Measurements from ENCODE around the gene RIN3.
"Not testable (repeated sequence)": the region's sequence is repeated elsewhere in the genome, so short reads cannot be mapped to it uniquely, and the experiment has no call there.

Gene RIN3

DNA sequence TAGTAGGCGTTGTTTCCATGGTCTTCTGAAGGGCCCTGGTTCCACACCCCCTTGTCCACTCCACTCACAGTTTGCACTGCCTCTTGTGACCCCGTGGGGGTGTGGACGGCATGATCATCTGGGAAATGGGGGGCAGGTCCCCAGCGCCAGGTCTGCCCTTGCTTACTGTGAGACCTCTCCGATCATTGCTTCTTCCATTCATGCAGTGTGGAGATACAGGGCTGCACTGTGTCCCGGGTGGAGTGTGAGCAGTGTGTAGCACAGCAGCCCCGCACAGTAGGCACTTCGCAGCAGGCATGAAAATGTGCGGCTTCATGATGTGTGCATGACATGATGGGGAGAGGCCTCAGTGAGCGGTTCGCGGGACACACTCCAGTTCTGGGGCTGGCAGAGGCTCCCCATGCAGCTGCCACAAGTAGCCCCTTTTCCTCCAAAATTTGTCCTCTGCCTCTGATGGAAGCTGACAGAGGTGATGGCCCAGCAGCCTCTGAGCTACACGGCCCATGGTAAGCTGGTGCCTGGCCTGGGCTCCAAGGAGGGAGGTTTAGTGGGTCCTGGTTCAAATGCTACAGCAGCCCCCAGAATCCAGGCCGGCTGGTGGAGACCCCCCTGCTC lies 15.0 kb downstream of the RIN3 start:
- DNase-seq (ENCODE audit: low spot score): no peak

- DNase-seq (ENCODE audit: low spot score): no peak
These were observed 16.3 kb downstream of the RIN3 start for GRCh38 chr14:92529903-92530302.

- DNase-seq (ENCODE audit: low spot score): peak; percentile 42
These were observed 17.7 kb downstream of the RIN3 start for GRCh38 chr14:92531106-92531873.

DNA sequence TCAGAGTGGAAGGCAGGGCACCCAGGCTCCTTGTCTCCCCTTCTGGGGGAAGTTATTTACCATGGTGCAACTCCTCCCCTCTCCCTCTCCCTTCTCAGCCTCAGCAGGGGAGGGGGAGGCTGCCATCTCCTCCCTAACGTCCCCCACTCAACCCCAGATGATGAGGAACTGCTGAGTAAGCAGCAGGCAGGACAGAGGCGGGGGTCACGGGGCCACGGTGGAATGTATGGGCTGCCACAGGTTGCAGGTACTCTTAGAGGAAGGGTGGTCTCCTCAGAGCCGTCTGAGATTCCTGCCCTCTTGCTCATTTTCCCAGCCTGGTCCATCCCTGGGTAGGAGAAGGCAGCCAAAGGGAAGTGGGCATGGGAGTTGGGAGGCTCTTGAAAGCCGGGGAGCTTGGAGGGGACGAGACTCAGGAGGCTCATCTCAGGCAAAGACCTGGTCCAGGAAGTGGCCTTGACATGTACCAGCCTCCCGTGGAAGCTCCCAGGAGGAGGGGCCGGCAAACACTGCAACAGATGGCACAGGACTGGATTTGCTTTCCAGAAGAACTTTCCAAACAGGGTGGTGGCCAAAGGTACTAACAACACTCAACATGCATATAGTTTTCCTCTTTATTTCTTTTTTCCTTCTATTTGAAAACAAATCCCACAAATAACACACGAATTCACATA lies 19.0 kb downstream of the RIN3 start:
- no peak for DNase-seq (ENCODE audit: low spot score)

DNA sequence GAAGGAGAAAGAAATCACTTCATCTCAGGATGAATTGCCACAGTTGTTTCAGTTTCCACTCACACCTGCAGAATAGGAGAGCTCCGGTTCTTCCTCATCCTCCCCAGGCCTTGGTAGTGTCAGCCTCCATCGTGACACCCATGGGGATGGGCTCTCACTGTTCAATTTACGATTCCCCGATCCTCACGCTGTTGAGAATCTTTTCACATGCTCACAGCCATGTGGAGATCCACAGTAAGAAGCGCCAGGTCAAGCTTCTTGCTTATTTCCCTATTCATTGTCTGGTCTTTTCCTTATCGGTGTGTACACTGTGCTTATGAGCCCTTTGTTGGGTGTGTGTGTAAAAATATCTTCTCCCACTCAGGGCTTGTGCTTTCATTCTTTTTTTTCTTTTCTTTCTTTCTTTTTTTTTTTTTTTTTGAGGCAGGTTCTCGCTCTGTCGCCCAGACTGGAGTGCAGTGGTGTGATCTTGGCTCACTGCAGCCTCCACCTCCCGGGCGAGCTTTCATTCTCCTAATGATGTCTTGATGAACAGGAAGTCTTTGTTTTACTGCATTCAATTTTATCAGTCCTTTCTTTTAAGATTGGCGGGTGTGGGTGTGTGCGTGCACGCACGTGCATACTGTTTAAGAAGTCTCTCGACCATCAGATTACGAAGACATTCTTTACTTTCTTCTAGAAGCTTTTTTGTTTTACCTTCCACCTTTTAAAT lies 21.5 kb downstream of the RIN3 start:
- no peak for DNase-seq (ENCODE audit: low spot score)

DNA sequence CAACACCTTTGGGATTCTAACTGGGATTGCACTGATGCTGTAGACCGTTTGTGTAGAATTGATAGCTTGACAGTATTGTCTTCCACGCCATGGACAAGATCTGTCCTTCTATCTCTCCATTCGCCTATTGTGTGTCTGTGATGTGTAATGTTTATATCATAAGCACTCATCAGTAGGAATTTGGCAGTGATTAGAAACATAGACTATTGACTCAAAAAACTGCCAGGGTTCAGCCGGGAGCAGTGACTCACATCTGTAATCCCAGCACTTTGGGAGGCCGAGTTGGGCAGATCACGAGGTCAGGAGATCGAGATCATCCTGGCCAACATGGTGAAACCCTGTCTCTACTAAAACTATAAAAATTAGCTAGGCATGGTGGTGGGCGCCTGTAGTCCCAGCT lies 22.6 kb downstream of the RIN3 start:
- DNase-seq (ENCODE audit: low spot score): not testable (repeated sequence)

- no peak for DNase-seq (ENCODE audit: low spot score)
These were observed 24.9 kb downstream of the RIN3 start for GRCh38 chr14:92538412-92538985.

- no peak for DNase-seq (ENCODE audit: low spot score)
These were observed 25.8 kb downstream of the RIN3 start for GRCh38 chr14:92539419-92539818.

DNA sequence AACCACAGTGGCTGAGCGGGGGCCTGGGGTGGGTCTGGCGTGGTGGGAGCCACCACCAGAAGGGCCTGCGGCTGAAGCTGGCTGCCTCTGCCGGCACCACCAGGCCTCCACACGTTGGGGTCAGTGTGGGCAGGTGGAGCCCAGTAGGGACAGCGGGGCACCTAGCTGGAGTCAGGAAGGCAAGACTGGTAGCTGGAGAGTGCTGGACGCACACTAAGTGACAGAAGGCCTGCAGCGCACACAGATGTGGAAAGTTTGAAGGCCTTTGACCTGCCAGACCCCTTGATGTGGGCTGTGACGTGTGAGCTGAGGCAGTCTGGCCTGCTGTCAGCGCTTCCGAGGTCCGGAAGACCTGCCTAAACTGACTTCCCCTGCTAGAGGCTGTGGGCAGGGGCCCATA lies 26.3 kb downstream of the RIN3 start:
- peak; percentile 64 for DNase-seq (ENCODE audit: low spot score)

DNA sequence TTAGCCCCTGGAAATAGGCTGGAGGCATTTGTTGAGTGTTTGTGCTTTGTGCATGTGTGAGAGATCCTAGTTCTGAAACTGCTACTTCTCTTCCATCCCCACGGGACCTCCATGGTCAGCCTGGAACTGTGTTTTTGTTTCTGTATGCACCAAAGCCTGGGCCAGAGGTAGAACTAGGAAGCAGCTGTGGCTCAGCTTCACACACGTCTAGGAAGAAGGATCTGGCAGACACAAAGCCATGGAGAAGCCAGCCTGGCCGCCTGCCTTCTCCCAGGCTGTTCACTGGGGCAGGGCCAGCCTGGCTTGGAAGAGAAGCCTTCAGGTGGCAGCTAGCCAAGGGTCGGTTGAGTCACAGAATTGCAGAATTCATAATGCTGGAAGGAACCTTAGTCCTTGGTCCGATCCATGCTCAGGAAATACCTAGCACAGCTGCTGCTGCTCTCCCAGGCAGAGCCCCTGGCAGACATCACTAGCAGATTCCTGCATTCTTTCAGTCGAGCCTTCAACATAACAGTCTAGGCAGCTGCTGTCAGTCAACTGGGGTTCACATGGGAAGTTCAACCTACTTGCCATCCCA lies 27.0 kb downstream of the RIN3 start:
- DNase-seq (ENCODE audit: low spot score): peak; percentile 99

DNA sequence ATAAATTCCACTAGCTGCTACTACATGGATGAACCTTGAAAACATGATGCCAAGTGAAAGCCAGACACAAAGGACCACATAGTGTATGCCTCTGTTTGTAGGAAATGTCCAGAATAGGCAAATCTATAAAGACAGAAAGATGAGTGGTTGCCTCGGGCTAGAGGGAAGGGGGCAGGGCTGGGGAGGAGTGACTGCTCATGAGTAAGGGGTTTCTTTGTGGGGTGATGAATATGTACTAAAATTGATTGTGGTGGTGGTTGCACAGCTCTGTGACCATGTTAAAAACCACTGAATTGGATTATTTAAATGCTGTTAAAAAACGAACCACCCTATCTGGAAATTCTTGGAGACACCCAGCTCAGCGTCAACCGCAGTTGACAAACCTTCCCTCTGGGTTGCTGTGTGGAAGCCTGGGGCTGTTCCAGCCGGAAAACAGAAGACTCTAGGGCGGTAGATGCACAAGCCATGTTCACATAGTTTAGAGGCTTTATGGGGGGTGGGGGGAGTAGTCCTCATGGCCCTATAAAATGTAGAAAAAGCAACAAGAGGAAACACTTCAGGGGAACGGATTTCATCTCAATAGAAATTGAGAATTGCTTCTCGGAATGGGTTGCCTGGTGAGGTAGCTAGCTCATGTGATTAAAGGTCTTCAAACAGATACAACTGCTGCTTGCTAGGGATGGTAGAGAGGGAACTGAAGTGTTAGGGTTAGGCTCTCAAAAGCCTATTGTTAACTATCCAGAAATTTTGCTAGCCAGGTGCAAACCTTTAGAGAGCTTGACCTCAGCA lies 29.4 kb downstream of the RIN3 start:
- no peak for DNase-seq (ENCODE audit: low spot score)

DNA sequence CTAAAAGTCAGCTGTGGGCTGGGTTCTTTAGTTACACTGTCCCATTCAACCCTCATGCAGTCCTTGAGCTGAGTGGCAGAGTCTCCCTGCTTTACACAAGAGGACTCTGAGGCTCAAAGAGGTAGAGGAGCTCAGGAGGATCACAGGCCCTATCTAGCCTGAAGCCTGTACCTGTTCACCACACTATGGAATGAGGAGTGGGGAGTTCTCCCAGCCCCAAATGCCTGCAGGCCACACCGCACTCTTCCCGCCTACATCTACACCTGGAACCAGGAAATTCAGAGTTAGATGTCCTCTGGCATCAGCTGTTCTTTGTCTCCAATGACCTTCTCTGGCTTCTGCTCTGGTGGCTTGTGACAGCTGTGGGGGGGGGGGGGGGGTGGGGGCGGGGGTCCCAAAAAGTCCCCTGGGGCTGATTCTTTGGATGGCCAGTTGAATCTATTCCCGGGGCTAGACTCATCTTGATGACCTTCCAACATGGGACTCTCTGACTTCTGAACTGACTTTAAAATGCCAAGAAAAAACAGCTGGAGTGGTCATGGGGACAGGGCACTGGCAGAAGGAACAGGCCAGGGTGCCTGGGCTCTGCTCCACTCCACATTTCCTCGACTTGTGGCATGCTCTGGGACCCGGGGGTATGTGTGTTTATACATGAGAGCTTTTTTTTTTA lies 30.6 kb downstream of the RIN3 start:
- DNase-seq (ENCODE audit: low spot score): no peak

DNA sequence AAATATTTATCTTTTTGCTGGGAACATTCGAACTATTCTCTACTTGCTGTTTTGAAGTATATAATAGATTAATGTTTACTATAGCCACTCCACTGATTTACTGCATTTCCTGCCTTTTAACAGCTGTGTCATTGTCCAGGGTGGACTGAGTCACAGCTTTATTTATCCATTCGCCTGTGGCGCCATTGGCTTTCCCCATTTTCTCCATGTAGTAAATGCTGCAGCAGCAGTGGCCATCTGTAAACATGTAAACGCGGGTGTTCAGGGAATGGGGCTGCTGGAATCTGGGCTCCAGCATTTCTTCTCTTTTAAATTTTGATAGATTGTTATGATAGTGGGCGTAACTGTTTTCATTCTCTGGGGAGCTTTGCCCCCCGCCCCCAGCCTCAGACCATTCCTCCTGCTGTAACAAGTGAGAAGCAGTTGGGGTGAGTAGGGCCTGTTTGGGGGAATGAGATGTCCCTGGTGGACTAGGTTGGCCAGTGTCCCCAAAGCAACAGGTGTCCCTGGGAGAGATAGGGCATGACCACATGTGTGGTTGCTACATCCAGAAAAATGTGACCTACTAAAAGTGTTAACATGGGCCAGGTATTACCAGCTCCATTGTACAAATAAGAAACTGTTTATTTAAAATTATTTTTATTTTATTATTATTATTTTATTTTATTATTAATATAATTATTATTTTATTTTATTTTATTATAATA lies 32.9 kb downstream of the RIN3 start:
- DNase-seq (ENCODE audit: low spot score): peak; percentile 75

- DNase-seq (ENCODE audit: low spot score): no peak
These were observed 35.7 kb downstream of the RIN3 start for GRCh38 chr14:92549105-92549858.

DNA sequence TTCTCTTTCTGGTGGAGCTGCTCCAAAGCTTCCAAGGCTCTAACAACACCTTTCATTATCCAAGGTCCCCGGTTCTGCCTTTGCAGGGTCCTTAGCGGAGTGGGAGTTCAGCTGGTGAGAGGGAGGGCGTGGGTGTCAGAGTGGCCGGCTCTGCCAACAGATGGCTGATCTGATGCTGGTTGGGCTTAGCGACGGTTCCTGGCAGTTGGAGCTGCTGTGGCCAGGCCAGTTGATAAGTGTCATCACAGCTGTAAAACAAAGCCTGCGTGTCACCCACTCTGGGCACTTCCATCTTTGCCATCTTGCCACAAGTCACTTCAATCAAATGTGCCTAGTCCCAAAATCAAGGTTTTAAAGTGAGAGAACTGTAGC lies 36.3 kb downstream of the RIN3 start:
- DNase-seq (ENCODE audit: low spot score): no peak

DNA sequence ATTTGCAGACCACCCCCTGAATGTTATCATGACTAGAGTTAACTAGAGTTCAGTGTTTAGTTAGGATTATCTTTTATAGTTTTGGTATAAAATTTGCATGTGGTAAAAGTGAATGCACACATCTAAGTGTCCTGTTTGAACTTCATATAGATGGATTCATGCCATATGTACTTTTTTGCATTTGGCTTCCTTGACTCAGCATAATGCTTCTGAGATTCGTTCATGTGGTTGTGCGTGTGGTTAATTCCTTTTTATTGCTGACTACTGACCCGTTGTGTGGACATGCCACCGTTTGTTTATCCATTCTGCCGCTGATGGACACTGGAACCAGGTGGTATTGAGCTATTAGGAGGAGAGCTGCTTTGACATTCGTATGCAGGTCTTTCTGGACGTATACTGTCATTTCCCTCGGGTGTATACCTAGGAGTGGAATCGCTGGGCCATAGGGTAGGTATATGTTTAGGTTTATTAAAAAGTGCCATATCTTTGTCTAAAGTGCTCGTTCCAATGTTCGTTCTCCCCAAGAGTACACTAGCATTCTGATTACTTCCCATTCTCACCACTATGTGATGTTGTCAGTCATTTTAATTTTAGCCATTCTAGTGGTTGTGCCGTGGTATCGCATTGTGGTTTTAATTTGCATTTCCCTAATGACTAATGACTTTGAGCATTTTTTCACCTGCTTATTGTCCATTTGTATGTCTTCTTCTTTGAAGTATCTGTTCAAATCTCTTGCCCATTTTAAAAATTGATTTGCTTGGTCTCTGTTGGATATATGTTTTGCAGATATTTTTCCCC lies 37.7 kb downstream of the RIN3 start:
- DNase-seq (ENCODE audit: low spot score): no peak

- no peak for DNase-seq (ENCODE audit: low spot score)
These were observed 38.5 kb downstream of the RIN3 start for GRCh38 chr14:92552066-92552465.

DNA sequence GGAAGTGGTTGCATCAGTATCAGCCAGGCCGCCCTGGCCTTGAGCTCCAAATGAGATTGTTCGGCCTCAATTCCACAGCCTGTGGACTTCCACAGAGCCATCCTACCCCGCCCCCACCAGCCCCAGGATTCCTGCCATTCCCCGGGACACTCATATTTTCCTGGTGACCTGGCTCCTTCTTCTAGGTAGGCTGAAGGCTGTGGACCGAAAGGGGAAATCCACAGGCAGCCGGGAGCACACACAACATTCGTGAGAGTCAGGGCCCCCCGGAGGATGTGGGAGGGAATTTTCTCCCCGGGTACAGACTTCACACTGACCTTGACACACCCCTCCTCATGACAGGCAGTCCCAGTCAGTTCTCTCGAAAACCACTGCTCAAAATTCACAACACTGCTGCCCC lies 39.9 kb downstream of the RIN3 start:
- DNase-seq (ENCODE audit: low spot score): no peak
